Activated CD4-positive, CD25-positive, alpha-beta regulatory T cell treated with anti-CD3 and anti-CD28 coated beads, Interleukin-2, amount 50 U/mL, for 16 hours (primary cell): ENCODE measurements around the gene ACACB.

Experiments
- DNase-seq: peaks from one replicate; pipeline ENCODE4 v3.0.0-alpha.2; 2020; ENCODE audit warnings: low read depth, low spot score

Gene ACACB

DNA sequence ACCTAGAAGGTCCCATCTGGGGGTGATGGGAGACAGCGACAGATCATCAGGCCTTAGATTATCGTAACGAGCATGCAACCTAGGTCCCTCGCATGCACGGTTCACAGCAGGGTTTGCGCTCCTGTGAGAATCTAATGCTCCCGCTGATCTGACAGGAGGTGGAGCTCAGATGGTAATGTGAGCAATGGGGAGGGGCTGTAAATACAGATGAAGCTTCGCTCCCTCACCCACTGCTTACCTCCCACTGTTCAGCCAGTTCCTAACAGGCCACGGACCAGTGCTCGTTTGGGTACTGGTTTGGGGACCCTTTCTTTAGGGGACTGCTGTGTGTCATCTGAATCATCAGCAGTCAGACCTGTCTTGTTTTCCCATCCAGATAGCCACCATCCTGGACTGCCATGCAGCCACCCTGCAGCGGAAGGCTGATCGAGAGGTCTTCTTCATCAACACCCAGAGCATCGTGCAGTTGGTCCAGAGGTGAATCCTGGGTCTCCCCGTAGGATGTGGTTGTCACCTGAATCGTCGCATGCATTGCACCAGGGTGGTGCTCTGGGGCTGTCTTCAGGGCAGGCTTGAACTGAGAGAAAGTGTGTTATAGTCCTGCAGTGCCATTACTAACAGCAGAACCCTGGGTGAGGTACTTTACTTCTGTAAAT, 96.2 kb downstream of the ACACB start:
- DNase-seq: no peak

DNA sequence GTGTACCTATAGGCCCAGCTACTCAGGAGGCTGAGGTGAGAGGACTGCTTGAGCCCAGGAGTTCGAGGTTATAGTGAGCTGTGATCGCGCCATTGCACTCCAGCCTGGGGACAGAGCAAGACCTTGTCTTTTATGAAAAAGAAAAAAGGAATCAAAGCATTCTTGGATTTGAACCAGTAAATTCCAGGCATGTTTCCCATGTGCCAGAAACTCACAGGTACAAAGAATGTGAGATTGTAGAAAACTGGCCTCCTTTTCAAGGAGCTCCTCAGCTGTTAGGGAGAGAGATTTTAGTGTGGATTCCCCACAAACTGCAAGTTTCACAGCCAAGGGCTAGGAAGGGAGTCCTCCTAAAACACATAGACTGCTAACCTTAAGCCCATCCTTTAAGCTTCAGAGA, 97.7 kb downstream of the ACACB start:
- no peak for DNase-seq

DNA sequence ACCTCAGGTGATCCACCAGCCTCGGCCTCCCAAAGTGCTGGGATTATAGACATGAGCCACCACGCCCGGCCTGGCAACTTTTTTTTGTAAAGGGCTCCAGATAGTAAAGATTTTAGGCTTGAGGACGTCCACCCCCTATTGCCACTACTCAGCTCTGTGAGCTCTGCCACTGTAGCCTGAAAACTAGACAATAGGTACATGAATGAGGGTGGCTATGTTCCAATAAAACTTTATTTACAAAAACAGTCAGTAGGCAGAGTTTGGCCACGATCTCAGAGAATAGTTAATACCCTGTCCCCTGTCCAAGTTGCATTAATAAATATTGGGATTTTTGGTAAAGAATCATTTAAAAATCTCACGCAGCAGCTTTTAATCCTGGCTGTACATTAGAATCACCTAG, 102.6 kb downstream of the ACACB start:
- no peak for DNase-seq

DNA sequence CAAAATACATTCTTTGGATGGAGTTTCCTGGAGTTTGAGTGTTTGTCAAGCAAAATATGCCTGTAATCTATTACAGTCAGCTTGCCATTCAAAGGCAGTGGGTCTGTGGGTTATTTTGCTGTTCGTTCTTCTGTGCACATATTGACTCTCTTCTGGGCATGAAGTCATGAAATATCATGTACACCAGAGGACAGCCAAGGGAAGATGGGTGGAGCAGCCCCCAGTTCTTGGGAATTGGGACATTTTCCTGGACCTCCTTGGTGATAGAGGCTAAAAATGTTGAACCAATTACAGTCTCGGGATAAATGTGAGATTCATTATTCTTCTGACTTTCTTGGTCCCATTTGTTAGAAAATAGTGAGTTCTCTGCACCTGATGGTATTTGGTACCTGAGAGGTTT, 103.6 kb downstream of the ACACB start:
- DNase-seq: no peak

DNA sequence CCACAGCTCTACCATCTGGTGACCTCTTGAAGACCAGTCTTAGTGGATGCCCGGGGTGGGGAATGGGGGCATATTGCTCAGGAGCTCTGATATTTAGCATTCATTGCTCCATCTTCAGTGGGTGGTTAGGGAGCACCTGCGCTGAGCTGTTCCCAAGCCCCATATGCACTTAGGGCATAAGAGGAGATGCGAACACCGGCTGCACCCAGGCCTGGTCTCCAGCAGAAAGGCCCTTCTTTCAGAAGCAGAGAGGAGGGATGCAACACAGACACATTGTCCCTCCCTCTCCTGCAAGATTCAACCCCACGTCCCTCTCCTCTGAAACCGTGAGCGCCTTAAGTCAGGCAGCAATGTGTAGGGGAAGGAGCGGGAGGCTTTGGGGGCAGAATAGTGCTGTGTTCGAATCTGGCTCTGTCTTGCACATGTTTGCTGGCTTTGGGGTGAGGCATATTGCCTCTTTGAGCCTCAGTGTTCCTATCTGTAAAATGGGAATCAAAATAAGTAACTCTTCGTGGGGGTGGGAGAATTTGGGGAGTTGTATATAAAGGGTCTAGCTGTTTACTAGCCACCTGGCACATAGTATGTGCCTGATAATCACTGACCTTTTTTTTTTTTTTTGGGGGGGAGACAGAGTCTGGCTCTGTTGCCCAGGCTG, 105.0 kb downstream of the ACACB start:
- no peak for DNase-seq

DNA sequence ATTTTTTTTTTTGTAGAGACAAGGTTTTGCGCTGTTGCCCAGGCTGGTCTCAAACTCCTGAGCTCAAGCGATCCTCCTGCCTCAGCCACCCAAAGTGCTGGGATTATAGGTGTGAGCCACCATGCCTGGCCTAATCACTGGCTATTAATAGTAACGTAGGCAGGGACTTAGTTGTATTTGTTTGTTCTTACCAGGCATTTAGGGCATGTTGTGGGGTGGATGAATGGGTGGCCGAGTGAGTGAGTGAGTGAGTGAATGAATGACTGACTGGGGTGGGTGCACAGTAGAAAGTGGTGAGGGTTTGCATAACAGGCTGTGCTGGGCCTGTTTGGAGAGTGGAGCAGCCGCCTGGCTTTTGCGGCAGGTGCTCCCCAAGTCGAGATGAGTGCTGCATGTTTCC, 105.7 kb downstream of the ACACB start:
- no peak for DNase-seq

DNA sequence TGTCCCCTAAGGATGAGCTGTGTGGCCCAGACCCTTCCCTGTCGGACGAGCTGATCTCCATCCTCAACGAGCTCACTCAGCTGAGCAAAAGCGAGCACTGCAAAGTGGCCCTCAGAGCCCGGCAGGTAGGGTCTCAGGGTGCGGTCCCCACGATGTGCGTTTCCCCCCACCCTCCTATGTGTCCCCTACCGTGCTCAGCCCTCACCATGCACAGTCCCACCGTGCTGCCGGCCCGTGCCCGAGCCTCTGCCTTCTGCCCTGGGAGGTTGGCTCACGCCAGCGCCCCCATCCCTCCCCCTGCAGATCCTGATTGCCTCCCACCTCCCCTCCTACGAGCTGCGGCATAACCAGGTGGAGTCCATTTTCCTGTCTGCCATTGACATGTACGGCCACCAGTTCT, 106.1 kb downstream of the ACACB start:
- DNase-seq: no peak

DNA sequence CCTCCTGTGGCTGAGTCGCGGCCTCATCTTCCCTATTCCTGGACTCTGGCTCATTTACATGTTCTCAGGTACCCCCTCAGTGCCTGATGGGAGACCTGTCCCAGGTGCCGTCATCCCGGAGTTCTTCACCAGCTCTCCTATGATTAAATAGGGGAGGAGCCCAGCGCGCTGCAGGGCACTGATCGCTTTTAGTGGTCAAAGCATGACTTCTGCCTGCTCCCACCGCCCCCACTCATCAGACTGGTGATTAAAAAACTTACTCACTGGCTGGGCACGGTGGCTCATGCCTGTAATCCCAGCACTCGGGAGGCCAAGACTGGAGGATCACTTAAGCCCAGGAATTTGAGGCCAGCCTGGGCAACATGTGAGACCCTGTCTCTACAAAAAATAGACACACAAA, 106.8 kb downstream of the ACACB start:
- DNase-seq: no peak

DNA sequence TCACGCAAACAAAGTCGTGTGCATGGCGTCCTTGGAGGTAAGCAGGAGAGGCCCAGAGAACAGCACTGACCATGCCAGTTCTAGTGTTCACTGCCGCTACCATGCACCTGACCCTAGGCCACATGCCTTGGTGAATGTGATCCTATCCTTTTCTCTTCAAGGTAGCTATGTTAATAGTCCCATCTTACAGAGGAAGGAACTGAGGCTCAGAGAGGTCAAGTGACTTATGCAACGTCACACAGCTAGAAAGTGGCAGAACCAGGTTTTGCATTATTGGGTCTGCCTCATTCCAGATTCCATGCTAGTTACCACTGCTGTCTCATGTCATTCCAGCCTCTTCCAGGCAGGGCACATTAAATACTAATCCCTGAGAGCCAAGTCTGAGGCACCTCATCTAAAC, 107.5 kb downstream of the ACACB start:
- no peak for DNase-seq

DNA sequence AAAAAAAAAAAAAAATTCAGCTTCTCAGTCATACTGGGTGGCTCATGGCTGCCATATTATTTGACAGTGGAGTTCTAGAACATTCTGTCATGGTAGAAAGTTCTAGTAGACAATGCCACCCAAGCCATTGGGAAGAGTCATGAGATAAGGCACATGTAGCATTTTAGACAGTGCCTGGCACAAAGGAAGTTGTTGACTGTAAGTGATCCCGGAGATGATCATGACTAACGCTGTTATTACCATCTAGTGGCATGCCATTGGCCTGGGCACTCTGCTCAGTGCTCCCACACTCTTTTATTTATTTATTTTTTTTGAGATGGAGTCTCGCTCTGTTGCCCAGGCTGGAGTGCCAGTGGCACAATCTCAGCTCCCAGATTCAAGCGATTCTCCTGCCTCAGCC, 112.3 kb downstream of the ACACB start:
- no peak for DNase-seq

DNA sequence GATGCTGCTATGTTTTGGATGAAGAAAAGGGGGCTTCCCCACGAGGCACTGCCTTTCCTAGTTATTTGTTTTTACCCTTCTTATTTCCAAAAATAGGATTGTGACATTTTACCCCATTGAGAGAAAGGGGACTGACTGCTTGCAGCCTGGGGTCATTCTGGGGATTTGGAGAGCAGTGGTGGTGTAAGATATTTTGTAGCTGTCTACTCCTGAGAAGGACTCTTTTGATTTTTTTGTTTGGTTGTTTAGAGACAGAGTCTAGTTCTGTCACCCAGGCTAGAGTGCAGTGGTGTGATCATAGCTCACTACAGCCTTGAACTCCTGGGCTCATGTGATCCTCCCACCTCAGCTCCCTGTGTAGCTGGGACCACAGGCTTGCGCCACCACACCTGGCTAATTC, 113.8 kb downstream of the ACACB start:
- no peak for DNase-seq

DNA sequence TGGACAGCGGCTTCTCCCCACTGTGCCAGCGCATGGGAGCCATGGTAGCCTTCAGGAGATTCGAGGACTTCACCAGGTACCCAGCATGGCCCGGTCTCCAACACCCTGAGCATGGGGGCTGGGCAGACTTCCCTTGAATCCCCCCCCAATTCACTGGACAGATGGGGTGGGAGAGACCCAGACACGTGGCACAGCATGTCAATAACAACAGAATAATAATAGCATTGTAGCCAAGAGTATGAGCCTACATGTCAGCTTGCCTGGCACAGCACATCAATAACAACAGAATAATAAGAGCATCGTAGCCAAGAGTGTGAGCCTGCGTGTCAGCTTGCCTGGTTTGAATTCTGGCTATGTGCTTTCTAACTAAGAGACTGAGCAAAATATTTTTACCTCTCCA, 116.3 kb downstream of the ACACB start:
- DNase-seq: no peak

DNA sequence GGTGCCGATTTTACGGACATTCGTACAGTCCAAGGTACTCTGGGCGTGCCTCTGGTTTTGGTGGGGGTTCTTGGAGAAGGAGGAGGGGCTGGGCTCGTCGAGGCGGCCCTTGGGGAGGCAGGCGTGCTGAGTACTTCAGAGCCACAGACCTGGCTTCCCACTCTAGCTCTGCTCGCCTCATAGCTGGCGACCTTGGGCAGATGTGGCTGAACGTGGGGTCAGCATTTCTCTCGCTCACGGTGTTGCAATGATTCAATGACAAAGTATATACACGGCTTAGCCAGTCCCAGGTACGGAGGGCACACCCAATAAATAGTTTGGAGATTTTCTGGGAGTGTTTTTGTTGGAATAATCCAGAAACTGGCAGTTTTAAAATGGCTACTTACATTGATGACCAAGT, 117.6 kb downstream of the ACACB start:
- DNase-seq: no peak

DNA sequence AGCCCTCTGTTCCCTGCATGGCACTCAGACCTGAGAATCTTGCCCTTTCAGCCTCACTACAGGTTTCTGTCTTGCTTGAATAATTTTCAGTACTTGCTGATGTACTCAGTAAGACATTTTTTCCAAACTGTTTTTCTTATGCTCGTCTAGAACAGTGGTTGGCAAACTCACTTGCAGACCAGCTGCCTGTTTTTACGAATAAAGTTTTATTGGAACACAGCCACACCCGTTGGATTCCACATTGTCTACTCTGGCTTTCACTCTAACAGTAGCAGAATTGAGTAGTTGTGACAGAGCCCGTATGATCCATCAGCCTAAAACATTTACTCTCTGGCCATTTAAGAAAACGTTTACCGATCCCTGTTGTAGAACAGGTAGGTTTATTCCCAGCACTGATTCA, 119.9 kb downstream of the ACACB start:
- DNase-seq: no peak

DNA sequence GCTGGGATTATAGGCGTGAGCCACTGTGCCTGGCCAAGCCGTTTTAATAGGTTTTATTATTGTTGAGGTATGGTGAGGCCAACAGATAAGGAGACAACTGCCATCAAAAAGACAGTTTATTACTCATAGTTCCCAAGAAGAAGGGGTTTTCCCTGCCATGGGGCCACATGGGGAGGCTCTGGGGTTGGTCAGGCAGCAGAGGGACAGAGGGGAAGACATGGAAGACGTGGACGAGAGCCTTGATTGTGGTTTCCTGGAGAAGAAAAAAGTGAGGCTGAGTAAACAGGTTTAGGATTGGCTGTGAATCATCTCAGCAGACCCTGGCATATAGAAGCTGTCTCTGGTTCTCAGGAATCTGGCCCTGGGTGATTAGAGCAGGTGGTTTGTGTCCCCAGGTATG, 122.8 kb downstream of the ACACB start:
- DNase-seq: no peak

DNA sequence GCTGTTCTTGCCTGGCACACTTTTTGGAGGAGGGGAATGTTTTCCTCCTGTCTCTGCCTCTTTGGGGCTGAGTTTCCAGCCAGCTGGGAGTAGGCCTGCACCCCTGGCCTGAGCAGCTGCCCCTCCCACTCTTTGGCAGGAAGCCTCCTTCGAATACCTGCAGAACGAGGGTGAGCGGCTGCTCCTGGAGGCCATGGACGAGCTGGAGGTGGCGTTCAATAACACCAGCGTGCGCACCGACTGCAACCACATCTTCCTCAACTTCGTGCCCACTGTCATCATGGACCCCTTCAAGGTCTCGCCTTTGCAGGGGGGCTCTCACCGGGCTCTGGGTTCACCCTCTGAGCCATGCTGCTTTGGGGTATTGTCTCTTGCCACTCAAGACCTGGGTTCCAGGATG, 123.3 kb downstream of the ACACB start:
- DNase-seq: no peak

DNA sequence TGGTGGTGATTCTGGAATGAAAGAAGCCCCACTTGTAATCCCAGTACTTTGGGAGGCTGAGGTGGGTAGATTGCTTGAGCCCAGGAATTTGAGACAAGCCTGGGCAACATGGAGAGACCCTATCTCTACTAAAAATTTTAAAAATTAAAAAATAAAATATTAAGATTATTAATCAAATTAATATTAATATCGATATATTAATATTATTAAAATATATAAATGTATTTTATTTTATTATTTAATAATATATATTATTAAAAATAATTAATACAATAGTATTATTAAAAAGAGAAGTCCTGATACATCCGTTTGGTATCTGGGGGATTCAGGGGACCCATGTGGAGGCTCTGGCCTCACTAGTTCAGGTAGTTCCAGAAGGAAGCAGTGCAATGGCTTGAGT, 124.0 kb downstream of the ACACB start:
- no peak for DNase-seq

DNA sequence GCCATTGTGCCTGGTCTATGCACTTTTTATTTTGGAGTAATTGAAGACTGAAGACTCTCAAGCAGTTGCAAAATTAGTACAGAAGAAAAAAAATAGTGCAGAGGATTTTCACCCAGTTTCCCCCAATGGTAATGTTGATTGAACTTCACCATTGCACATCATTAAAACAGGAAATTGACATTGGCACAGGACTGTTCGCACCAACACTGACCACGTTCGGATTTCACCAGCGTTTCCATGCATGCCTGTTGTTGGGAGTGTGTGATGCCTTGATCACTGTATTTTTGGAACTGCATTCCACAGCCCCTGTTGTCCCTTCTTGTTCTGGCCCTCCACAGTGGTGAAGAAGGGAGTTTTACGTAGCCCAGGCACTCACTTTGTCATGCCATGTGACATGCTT, 125.5 kb downstream of the ACACB start:
- no peak for DNase-seq

DNA sequence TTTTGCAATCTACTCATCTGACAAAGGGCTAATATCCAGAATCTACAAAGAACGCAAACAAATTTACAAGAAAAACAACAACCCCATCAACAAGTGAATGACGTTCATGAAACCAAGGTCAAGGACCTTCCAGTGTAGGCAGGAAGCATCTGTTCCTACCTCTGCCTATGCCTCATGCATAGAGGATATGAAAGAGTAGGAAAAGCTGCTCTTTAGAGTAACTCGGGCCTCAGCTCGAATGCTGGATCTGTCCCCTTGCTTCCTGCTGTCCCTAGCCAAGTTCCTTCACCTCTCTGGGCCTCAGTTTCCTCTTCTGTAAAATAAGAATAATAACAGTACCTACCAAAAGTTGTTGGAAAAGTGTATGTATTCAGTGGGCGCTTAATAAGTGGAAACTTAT, 127.7 kb downstream of the ACACB start:
- no peak for DNase-seq

DNA sequence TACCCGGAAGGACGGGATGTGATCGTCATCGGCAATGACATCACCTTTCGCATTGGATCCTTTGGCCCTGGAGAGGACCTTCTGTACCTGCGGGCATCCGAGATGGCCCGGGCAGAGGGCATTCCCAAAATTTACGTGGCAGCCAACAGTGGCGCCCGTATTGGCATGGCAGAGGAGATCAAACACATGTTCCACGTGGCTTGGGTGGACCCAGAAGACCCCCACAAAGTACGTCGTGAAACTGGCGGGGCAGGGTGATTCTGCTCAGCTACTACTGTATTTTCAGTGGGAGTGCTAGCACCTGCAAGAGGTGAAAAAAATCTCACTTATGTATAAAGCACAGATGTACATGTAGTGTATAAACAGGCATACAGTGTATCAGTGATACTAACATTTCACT, 129.8 kb downstream of the ACACB start:
- DNase-seq: no peak

DNA sequence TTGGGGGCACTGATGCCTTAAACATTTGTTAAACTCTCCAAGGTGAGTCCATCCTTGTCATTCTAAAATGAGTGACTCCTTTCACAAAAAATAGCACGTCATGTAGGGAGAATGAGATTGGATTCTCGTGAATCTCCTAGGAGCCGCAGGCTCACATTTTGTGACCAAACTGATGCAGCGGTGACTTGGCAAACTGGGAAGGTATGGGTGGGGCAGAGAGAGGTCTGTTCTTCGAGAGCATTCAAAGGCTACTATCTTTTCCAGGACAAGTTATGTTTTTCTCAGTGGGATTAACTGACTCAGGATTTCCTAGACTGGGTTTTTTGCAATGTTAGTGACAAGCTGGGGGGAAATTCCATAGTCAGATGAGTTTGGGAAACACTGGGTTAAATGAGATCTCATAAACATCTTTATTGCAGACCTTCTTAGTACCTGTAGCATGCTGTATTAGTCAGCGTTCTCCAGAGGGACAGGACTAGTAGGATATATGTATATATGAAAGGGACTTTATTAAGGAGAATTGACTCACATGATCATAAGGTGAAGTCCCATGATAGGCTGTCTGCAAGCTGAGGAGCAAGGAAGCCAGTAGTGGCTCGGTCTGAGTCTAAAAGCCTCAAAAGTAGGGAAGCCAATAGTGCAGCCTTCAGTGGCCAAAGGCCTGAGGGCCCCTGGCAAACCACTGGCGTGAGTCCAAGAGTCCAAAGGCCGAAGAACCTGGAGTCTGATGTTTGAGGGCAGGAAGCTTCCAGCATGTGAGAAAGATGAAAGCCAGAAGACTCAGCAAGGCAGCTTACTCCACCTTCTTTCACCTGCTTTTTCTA, 131.7 kb downstream of the ACACB start:
- no peak for DNase-seq

DNA sequence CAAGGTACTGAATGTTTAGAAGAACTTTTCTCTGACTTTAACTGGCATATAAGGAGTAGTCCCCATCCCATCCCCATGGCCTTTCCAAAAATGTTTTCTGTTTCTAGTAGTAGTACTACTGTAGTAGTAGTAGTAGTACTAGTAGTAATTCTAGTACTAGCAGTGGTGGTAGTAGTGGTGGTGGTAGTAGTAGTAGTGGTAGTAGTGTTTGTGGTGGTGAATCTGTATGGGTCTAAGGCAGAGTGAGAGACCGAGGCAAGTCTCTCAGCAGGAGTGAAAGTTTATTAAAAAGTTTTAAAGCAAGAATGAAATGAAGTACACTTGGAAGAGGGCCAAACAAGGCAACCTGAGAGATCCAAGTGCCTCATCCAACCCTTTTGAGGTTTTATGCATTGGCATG, 134.1 kb downstream of the ACACB start:
- DNase-seq: no peak

DNA sequence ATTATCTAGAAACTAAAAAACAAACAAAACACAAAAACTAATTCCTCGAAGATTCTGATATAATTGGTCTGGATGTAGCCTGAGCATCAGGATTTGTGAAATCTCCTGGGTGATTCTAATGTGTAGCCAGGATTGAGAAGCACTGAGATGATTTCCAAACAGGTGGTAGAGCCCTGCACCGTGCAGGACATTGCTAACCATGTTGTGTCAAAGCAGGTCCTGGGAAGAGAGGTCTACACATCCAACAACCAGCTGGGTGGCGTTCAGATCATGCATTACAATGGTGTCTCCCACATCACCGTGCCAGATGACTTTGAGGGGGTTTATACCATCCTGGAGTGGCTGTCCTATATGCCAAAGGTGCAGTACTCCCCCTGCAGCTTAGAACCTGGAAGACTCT, 136.4 kb downstream of the ACACB start:
- DNase-seq: no peak
